H1 (cell line): Measurements from ENCODE around the gene ATP5PF. TPM values are rescaled to one million over a fixed set of nuclear protein-coding genes. Genes with fewer than 3 reads are reported as not detected.

Source experiments
- CTCF ChIA-PET: fragments of 300-600 bp; sonication (Branson Sonifier 250); formaldehyde crosslinking; loops from one replicate; lab custom pipeline; 2021; ENCODE audit not compliant: partially characterized antibody; lab: Charles Lee
- POLR2A ChIA-PET: fragments of 300-600 bp; sonication (Branson Sonifier 250); formaldehyde crosslinking; loops from one replicate; lab custom pipeline; 2021; ENCODE audit warnings: inconsistent platforms; ENCODE audit not compliant: partially characterized antibody; lab: Charles Lee
- DNase-seq, 2 experiments: peaks; one replicate each; pipeline versions ENCODE4 v3.0.0 to v3.0.0-alpha.2; 2010 to 2022; ENCODE audit warnings: low spot score in 2 of 2, low read depth in 1 of 2, mixed read lengths in 1 of 2
- FAIRE-seq: peaks from 2 replicates; lab custom pipeline; 2011; peaks lifted over from hg19 to GRCh38; lab: Jason Lieb, UNC
- H2AFZ ChIP-seq: 2 replicates; pipeline ENCODE4 v1.8.1; 2012; ENCODE audit warnings: low read length, inconsistent platforms
- H2AK5ac ChIP-seq: 2 replicates; pipeline ENCODE4 v1.6.1; 2013; ENCODE audit warnings: low read depth, low read length
- H2BK120ac ChIP-seq: replicated peaks from 2 replicates; pipeline ENCODE3; 2013; ENCODE audit warnings: low read depth, low read length, inconsistent platforms
- H2BK12ac ChIP-seq: 2 replicates; pipeline ENCODE4 v1.6.1; 2013; ENCODE audit warnings: low read depth, low read length
- H2BK15ac ChIP-seq: 2 replicates; pipeline ENCODE4 v1.6.1; 2013; ENCODE audit warnings: low read length
- H2BK20ac ChIP-seq: 2 replicates; pipeline ENCODE4 v1.6.1; 2013; ENCODE audit warnings: low read length
- H2BK5ac ChIP-seq: 2 replicates; pipeline ENCODE4 v1.6.1; 2013; ENCODE audit warnings: low read depth, low read length
- H3K14ac ChIP-seq: 2 replicates; pipeline ENCODE4 v1.6.1; 2013; ENCODE audit warnings: inconsistent platforms; ENCODE audit not compliant: insufficient read length
- H3K18ac ChIP-seq: 2 replicates; pipeline ENCODE4 v1.6.1; 2013; ENCODE audit warnings: low read length; ENCODE audit errors: extremely low read depth
- H3K23ac ChIP-seq: 2 replicates; pipeline ENCODE4 v1.6.1; 2013; ENCODE audit warnings: inconsistent platforms; ENCODE audit not compliant: insufficient read length
- H3K23me2 ChIP-seq: 2 replicates; pipeline ENCODE4 v1.6.1; 2013; ENCODE audit warnings: low read depth, low read length
- H3K27ac ChIP-seq: 2 replicates; pipeline ENCODE4 v1.6.1; 2011; ENCODE audit warnings: low read depth, low read length, inconsistent platforms
- H3K27me3 ChIP-seq, 4 experiments: replicated peaks in 1 of 4; 1 replicate in 1 of 4; 2 replicates in 3 of 4; pipeline versions ENCODE4 v1.6.1 to v1.8.1; 2011 to 2013; ENCODE audit warnings: low read length in 3 of 4, mild to moderate bottlenecking in 3 of 4, inconsistent platforms in 2 of 4, mixed read lengths in 2 of 4, moderate library complexity in 1 of 4; ENCODE audit not compliant: control insufficient read depth in 3 of 4, insufficient read depth in 3 of 4; ENCODE audit errors: extremely low read depth in 1 of 4
- H3K36me3 ChIP-seq, 4 experiments: 2 replicates each; pipeline versions ENCODE4 v1.6.1 to v1.8.1; 2011 to 2013; ENCODE audit warnings: mild to moderate bottlenecking in 4 of 4, low read length in 3 of 4, moderate library complexity in 2 of 4, control low read depth in 1 of 4, inconsistent platforms in 1 of 4; ENCODE audit not compliant: insufficient read depth in 4 of 4, control insufficient read depth in 2 of 4
- H3K4ac ChIP-seq: replicated peaks from 2 replicates; pipeline ENCODE3; 2013; ENCODE audit warnings: low read length, low read depth, mixed read lengths, inconsistent platforms; ENCODE audit not compliant: insufficient read length
- H3K4me1 ChIP-seq, 4 experiments: replicated peaks in 1 of 4; 1 replicate in 1 of 4; 2 replicates in 3 of 4; pipeline versions ENCODE4 v1.6.1 to v1.8.1; 2011 to 2013; ENCODE audit warnings: low read length in 3 of 4, inconsistent platforms in 2 of 4, mixed read lengths in 1 of 4; ENCODE audit not compliant: insufficient read depth in 4 of 4, control insufficient read depth in 3 of 4
- H3K4me2 ChIP-seq, 2 experiments: 2 replicates each; pipeline versions ENCODE4 v1.6.1 to v1.8.1; 2011 to 2013; ENCODE audit warnings: low read depth in 2 of 2, low read length in 2 of 2, control low read depth in 1 of 2, inconsistent platforms in 1 of 2, mild to moderate bottlenecking in 1 of 2; ENCODE audit not compliant: insufficient read depth in 1 of 2
- H3K4me3 ChIP-seq, 4 experiments: fragments of 200-600, 300-600 bp in 1 of 4; sonication (generic), shearing (Covaris generic), sonication (Bioruptor Twin) in 1 of 4; 2 replicates each; pipeline versions ENCODE4 v1.5.1 to v1.8.1; 2011 to 2016; ENCODE audit warnings: low read length in 4 of 4, low read depth in 3 of 4, control low read depth in 2 of 4, inconsistent platforms in 2 of 4, mild to moderate bottlenecking in 2 of 4, mixed read lengths in 1 of 4, moderate library complexity in 1 of 4; ENCODE audit not compliant: insufficient read depth in 2 of 4; ENCODE audit errors: extremely low read depth in 1 of 4
- H3K56ac ChIP-seq: replicated peaks from 2 replicates; pipeline ENCODE3; 2013; ENCODE audit warnings: low read depth, mild to moderate bottlenecking, mixed read lengths, low read length, inconsistent platforms; ENCODE audit not compliant: insufficient read length
- H3K79me1 ChIP-seq: 2 replicates; pipeline ENCODE4 v1.6.1; 2013; ENCODE audit warnings: low read depth, low read length, control low read depth
- H3K79me2 ChIP-seq, 2 experiments: 2 replicates each; pipeline versions ENCODE4 v1.6.1 to v1.8.1; 2012 to 2013; ENCODE audit warnings: low read length in 2 of 2, mild to moderate bottlenecking in 2 of 2, inconsistent platforms in 1 of 2; ENCODE audit not compliant: insufficient read depth in 2 of 2, control insufficient read depth in 1 of 2
- H3K9ac ChIP-seq, 4 experiments: replicated peaks in 1 of 4; 1 replicate in 1 of 4; 2 replicates in 3 of 4; pipeline versions ENCODE4 v1.6.1 to v1.8.1; 2011 to 2013; ENCODE audit warnings: low read depth in 3 of 4, low read length in 3 of 4, control low read depth in 2 of 4, mild to moderate bottlenecking in 2 of 4, moderate library complexity in 2 of 4, inconsistent platforms in 1 of 4; ENCODE audit errors: extremely low read depth in 1 of 4
- H3K9me3 ChIP-seq, 2 experiments: 2 replicates each; pipeline versions ENCODE4 v1.6.1 to v1.8.1; 2012 to 2013; ENCODE audit warnings: mild to moderate bottlenecking in 2 of 2, moderate library complexity in 2 of 2, control low read depth in 1 of 2, inconsistent platforms in 1 of 2, low read depth in 1 of 2, low read length in 1 of 2, mixed read lengths in 1 of 2; ENCODE audit not compliant: insufficient read depth in 2 of 2
- H4K20me1 ChIP-seq, 2 experiments: replicated peaks in 1 of 2; 2 replicates each; pipeline versions ENCODE3 to v1.8.1; 2011 to 2013; ENCODE audit warnings: inconsistent platforms in 2 of 2, low read length in 2 of 2, mild to moderate bottlenecking in 1 of 2; ENCODE audit not compliant: insufficient read depth in 2 of 2, control insufficient read depth in 1 of 2
- H4K5ac ChIP-seq: 2 replicates; pipeline ENCODE4 v1.6.1; 2013; ENCODE audit warnings: low read length, low read depth, mixed read lengths, inconsistent platforms; ENCODE audit not compliant: insufficient read length
- H4K8ac ChIP-seq: 2 replicates; pipeline ENCODE4 v1.8.0; 2013; ENCODE audit warnings: mild to moderate bottlenecking, moderate library complexity, low read length, inconsistent platforms; ENCODE audit not compliant: insufficient read depth; ENCODE audit errors: extremely low read depth
- H4K91ac ChIP-seq: replicated peaks from 2 replicates; pipeline ENCODE3; 2013; ENCODE audit warnings: low read length, mixed read lengths, inconsistent platforms; ENCODE audit not compliant: insufficient read length
- BCL11A ChIP-seq, 2 experiments: IDR thresholded peaks; one replicate each; pipeline ENCODE4 v1.6.1; 2011; ENCODE audit warnings: low read depth in 2 of 2, low read length in 2 of 2, mild to moderate bottlenecking in 2 of 2
- CEBPB ChIP-seq: IDR thresholded peaks from 2 replicates; pipeline ENCODE4 v1.6.1; 2012; ENCODE audit warnings: low read depth, low read length
- CREB1 ChIP-seq: IDR thresholded peaks from 2 replicates; pipeline ENCODE4 v1.6.1; 2012; ENCODE audit warnings: inconsistent platforms
- EP300 ChIP-seq, 2 experiments: IDR thresholded peaks; 1 replicate in 1 of 2; 2 replicates in 1 of 2; pipeline ENCODE4 v1.6.1; 2011 to 2012; ENCODE audit warnings: low read depth in 2 of 2, low read length in 2 of 2, mild to moderate bottlenecking in 2 of 2, borderline replicate concordance in 1 of 2, inconsistent platforms in 1 of 2, moderate library complexity in 1 of 2
- JUN ChIP-seq: IDR thresholded peaks from 2 replicates; pipeline ENCODE4 v1.6.1; 2011; ENCODE audit warnings: low read depth, mild to moderate bottlenecking, improper control_type of control experiment, low read length
- MAFK ChIP-seq: IDR thresholded peaks from 2 replicates; pipeline ENCODE4 v1.6.1; 2012; ENCODE audit warnings: low read depth, mild to moderate bottlenecking, improper control_type of control experiment, low read length
- PHF8 ChIP-seq: fragments of 200-600 bp; sonication (generic); conservative IDR thresholded peaks from 2 replicates; pipeline ENCODE4 v1.7.1; 2012; ENCODE audit warnings: low read depth, mild to moderate bottlenecking, inconsistent platforms, low read length, moderate library complexity
- POU5F1 ChIP-seq: IDR thresholded peaks from 2 replicates; pipeline ENCODE4 v1.6.1; 2011; ENCODE audit warnings: low read depth, mild to moderate bottlenecking, low read length, moderate library complexity
- TAF1 ChIP-seq: IDR thresholded peaks from 2 replicates; pipeline ENCODE4 v1.6.1; 2011; ENCODE audit warnings: mild to moderate bottlenecking, low read depth, low read length
- TEAD4 ChIP-seq: IDR thresholded peaks from 2 replicates; pipeline ENCODE4 v1.6.1; 2012; ENCODE audit warnings: low read depth, low read length, inconsistent platforms, mixed read lengths
- WGBS, 2 experiments: shearing (Covaris generic) in 1 of 2; methylation state at CpG; one replicate each; pipeline versions ENCODE4 v1.1.6 to v1.1.7; 2013 to 2015; ENCODE audit warnings: low lambda C conversion rate in 2 of 2, mixed read lengths in 2 of 2, inconsistent platforms in 1 of 2, low coverage in 1 of 2, missing lambda C conversion rate in 1 of 2; ENCODE audit not compliant: insufficient replicate concordance in 2 of 2, insufficient coverage in 1 of 2, insufficient read length in 1 of 2; ENCODE audit errors: extremely low coverage in 1 of 2, missing lambda C conversion rate in 1 of 2; 5-methylcytosine and 5-hydroxymethylcytosine counted together
- polyA plus RNA-seq, 7 experiments: library from polyadenylated mRNA; depleted of rRNA in 3 of 7; stranded (reverse) in 5 of 7; unstranded in 2 of 7; fragments of >200 nt in 5 of 7; fragments of 200-250 nt in 2 of 7; gene quantifications; 1 replicate in 5 of 7; 2 replicates in 1 of 7; 4 replicates in 1 of 7; pipeline versions ENCODE4 v1.2.1 to v1.2.3, GENCODE V29; 2011 to 2013; ENCODE audit warnings: missing spikeins in 2 of 7, mixed read lengths in 2 of 7
- total RNA-seq: library from RNA; stranded (reverse); fragmentation: NEBNext Ultra II Directional; extraction: Animal tissue kit (Norgen Biotek cat#: 25700); gene quantifications from 2 replicates; pipeline ENCODE4 v1.2.1, GENCODE V29; 2021
- TF ChIP-seq, protein P1 (sequence below): IDR thresholded peaks from 2 replicates; pipeline ENCODE4 v1.6.1; 2011; ENCODE audit warnings: low read depth, mild to moderate bottlenecking, low read length; ENCODE audit not compliant: insufficient read depth

ATP5PF gene
- total and polyA plus RNA-seq, 2 of the 8 experiments (the other 6 are each of a cell fraction or from before 2014, with no cell fraction given) = 135 to 240 TPM

DNA sequence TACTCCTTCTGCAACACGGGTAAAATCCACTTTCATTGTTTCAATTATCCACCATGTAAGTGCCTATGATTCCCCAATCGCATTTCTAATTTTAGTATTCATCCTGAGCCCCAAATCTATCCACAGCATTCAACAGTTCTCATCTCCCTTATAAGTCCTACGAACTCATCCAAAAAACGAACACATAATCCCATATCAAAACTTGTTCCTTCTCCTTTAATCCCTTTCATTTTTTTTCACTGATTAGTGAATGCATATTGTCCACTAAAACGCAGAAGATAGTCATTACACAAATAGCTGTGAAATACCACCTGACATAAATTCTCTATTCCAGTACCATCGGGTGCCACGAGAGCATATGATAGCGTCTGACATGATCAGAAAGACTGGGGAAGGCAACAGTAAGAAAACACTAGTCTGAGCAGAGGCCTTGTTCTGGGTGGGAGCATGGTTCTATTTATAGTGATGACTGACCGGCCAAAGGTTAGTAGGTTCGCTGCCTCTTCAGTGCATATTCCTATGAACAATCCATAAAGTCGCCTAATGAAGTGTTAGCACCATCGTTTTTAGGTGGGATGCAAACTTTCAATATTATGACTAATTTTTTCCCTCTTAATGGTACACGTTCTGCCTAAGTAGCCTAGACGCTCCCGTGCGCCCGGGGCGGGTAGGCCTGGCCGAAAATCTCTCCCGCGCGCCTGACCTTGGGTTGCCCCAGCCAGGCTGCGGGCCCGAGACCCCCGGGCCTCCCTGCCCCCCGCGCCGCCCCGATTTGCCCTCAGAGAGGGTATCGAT lies 648 bp downstream of the ATP5PF start:
- H3K56ac ChIP-seq = peak overlapping the region; percentile 14
- peak overlapping the region; percentile 64 to 97 (median 90) for H3K4me3 ChIP-seq
- no peak overlapping the region for H4K5ac ChIP-seq
- H3K79me2 ChIP-seq = peaks cover 6 to 78% of the 10 kb centered on the region in 2 experiments
- H3K14ac ChIP-seq = no peak overlapping the region
- H3K4me2 ChIP-seq = peak overlapping the region; percentile 28 to 75
- no peak overlapping the region for H3K18ac ChIP-seq
- DNase-seq = no peak
- peak overlapping the region; percentile 43; the same call in 1 of the 2 replicates for H3K27ac ChIP-seq
- H2BK5ac ChIP-seq = no peak overlapping the region
- peak overlapping the region; percentile 74 to 100 (median 91) for H3K9ac ChIP-seq
- 0 out of 2 replicates have a peak, but pooled peaks cover 2% of the 10 kb centered on the region for H3K23me2 ChIP-seq
- CTCF ChIA-PET = interaction anchor here (0.7 to 1.8 kb wide), 5 partner anchors 26 to 128 kb away, joined by 3 to 10 read pairs (median 4); no protein-coding TSS in a partner anchor
- H2AFZ ChIP-seq = no peak overlapping the region
- POLR2A ChIA-PET = interaction anchor here (0.6 to 3.2 kb wide), 13 partner anchors 9 to 264 kb away, joined by 3 to 31 read pairs (median 5); partner anchors contain the start of gene MRPL39
- H3K36me3 ChIP-seq = peaks cover 2 to 9% (median 4%) of the 10 kb centered on the region in 4 experiments; a peak in 4 of 8 replicates
- no peak overlapping the region for H3K23ac ChIP-seq
- no peak overlapping the region for H4K8ac ChIP-seq
- no peak for FAIRE-seq
- 15 to 100% methylated on average over 2 to 29 of the region's 30 CpGs for WGBS, 2 experiments
- H4K20me1 ChIP-seq = peaks cover 0 to 3% of the 10 kb centered on the region in 2 experiments
- no peak overlapping the region for H2BK15ac ChIP-seq
- H3K79me1 ChIP-seq = peaks cover 8% of the 10 kb centered on the region; the same call in 1 of the 2 replicates
- H3K27me3 ChIP-seq = no peaks in the 10 kb centered on the region
- no peak overlapping the region for H4K91ac ChIP-seq
- H2AK5ac ChIP-seq = no peak overlapping the region
- H3K4me1 ChIP-seq = peaks cover 0 to 8% (median 0%) of the 10 kb centered on the region in 4 experiments; a peak in 2 of 7 replicates
- no peak overlapping the region for H2BK12ac ChIP-seq
- H2BK20ac ChIP-seq = no peak overlapping the region
- no peak overlapping the region for H2BK120ac ChIP-seq
- no peaks in the 10 kb centered on the region for H3K9me3 ChIP-seq
- no peak overlapping the region for H3K4ac ChIP-seq
- TF ChIP-seq TEAD4 (no peak), POU5F1 (no peak), PHF8 (no peak), JUN (no peak), MAFK (no peak), BCL11A (IDR thresholded peaks at IDR 0.05; ENCODE audit: low read depth in 2 of 2, low read length in 2 of 2) (no peak), TAF1 (no peak), CREB1 (no peak), CEBPB (no peak), EP300 (IDR thresholded peaks at IDR 0.05; ENCODE audit: borderline replicate concordance in 1 of 2, low read depth in 2 of 2, low read length in 2 of 2) (no peak)
- TF ChIP-seq, protein P1, sequence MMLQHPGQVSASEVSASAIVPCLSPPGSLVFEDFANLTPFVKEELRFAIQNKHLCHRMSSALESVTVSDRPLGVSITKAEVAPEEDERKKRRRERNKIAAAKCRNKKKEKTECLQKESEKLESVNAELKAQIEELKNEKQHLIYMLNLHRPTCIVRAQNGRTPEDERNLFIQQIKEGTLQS = no peak
